Measurements from ENCODE around the gene CHEK1. TPM values are rescaled to one million over a fixed set of nuclear protein-coding genes. Genes with fewer than 3 reads are reported as not detected.

The CHEK1 gene
- total RNA-seq, 4 donors from 2014 or later = 0.94 to 3.0 (median 2.2) TPM

GRCh38 chr11:125671561-125671960, 46.6 kb downstream of the CHEK1 start:
- WGBS, 2 donors (ENCODE audit: low coverage in 1 of 2) = 78 to 91% methylated on average over 2 of the region's 2 CpGs
- no peaks in the 10 kb centered on the region for H3K36me3 ChIP-seq
- no peak for ATAC-seq

GRCh38 chr11:125674210-125674609, 49.2 kb downstream of the CHEK1 start:
- Histone ChIP-seq H3K9me3 (no peaks in the 10 kb centered on the region), H3K27ac (no peak overlapping the region), H3K36me3 (no peaks in the 10 kb centered on the region), H3K4me3 (no peak overlapping the region), H3K27me3 (no peaks in the 10 kb centered on the region), H3K4me1 (no peaks in the 10 kb centered on the region)
- 80 to 82% methylated on average over 1 to 2 of the region's 2 CpGs for WGBS, 2 donors (ENCODE audit: low coverage in 1 of 2)
- ATAC-seq = no peak
- TF ChIP-seq CTCF (IDR thresholded peaks at IDR 0.05) (no peak), EP300 (IDR thresholded peaks at IDR 0.05) (no peak), POLR2A (IDR thresholded peaks at IDR 0.05) (no peak), POLR2AphosphoS5 (IDR thresholded peaks at IDR 0.05) (no peak)

More at GRCh38 chr11:125671561-125671960, 46.6 kb downstream of the CHEK1 start:
- Histone ChIP-seq H3K4me1 (no peaks in the 10 kb centered on the region), H3K27ac (no peak overlapping the region), H3K9me3 (peaks cover 0 to 9% (median 0%) of the 10 kb centered on the region in 3 donors), H3K4me3 (no peak overlapping the region), H3K27me3 (no peaks in the 10 kb centered on the region)
- TF ChIP-seq EP300 (IDR thresholded peaks at IDR 0.05) (no peak), POLR2A (IDR thresholded peaks at IDR 0.05) (no peak), POLR2AphosphoS5 (IDR thresholded peaks at IDR 0.05) (no peak), CTCF (IDR thresholded peaks at IDR 0.05) (no peak)

GRCh38 chr11:125675196-125675595, 50.2 kb downstream of the CHEK1 start:
- WGBS, 2 donors (ENCODE audit: low coverage in 1 of 2) = 68 to 83% methylated on average over 1 to 2 of the region's 2 CpGs
- no peaks in the 10 kb centered on the region for H3K27me3 ChIP-seq
- H3K4me3 ChIP-seq = no peak overlapping the region
- no peaks in the 10 kb centered on the region for H3K36me3 ChIP-seq
- no peak overlapping the region for H3K27ac ChIP-seq
- no peaks in the 10 kb centered on the region for H3K9me3 ChIP-seq
- ATAC-seq = no peak
- no peaks in the 10 kb centered on the region for H3K4me1 ChIP-seq
- TF ChIP-seq CTCF (IDR thresholded peaks at IDR 0.05) = no peak
- no peak for TF ChIP-seq POLR2AphosphoS5 (IDR thresholded peaks at IDR 0.05)
- no peak for TF ChIP-seq POLR2A (IDR thresholded peaks at IDR 0.05)
- TF ChIP-seq EP300 (IDR thresholded peaks at IDR 0.05) = no peak

- 99 to 100% methylated on average over 1 to 4 of the region's 4 CpGs for WGBS, 2 donors (ENCODE audit: low coverage in 1 of 2)
- Histone ChIP-seq H3K9me3 (no peaks in the 10 kb centered on the region), H3K4me1 (no peaks in the 10 kb centered on the region), H3K27me3 (no peaks in the 10 kb centered on the region), H3K36me3 (no peaks in the 10 kb centered on the region), H3K27ac (no peak overlapping the region), H3K4me3 (no peak overlapping the region)
- TF ChIP-seq POLR2A (IDR thresholded peaks at IDR 0.05) (no peak), CTCF (IDR thresholded peaks at IDR 0.05) (no peak), POLR2AphosphoS5 (IDR thresholded peaks at IDR 0.05) (no peak), EP300 (IDR thresholded peaks at IDR 0.05) (no peak)
- ATAC-seq = no peak
These were observed 54.4 kb downstream of the CHEK1 start for GRCh38 chr11:125679397-125679796.

- no peak for TF ChIP-seq CTCF (IDR thresholded peaks at IDR 0.05)
- TF ChIP-seq POLR2AphosphoS5 (IDR thresholded peaks at IDR 0.05) = no peak
- TF ChIP-seq EP300 (IDR thresholded peaks at IDR 0.05) = no peak
- no peak for TF ChIP-seq POLR2A (IDR thresholded peaks at IDR 0.05)
These were observed 54.9 kb downstream of the CHEK1 start for GRCh38 chr11:125679837-125680236.

More at GRCh38 chr11:125679837-125680236, 54.9 kb downstream of the CHEK1 start:
- Histone ChIP-seq H3K9me3 (no peaks in the 10 kb centered on the region), H3K27ac (no peak overlapping the region), H3K4me3 (no peak overlapping the region), H3K27me3 (no peaks in the 10 kb centered on the region), H3K36me3 (no peaks in the 10 kb centered on the region), H3K4me1 (no peaks in the 10 kb centered on the region)
- no peak for ATAC-seq
- WGBS, 2 donors (ENCODE audit: low coverage in 1 of 2) = 93 to 100% methylated on average over 2 of the region's 2 CpGs
